Measurements from ENCODE around the gene ZNF532.

GRCh38 chr18:58820251-58820650, 44.4 kb upstream of the ZNF532 start:
- TF ChIP-seq GATA2 (IDR thresholded peaks at IDR 0.05; ENCODE audit: low read depth, low read length) (no peak), GATA3 (IDR thresholded peaks at IDR 0.05; ENCODE audit: low read depth, low read length) (no peak)

All from SH-SY5Y (cell line).